HepG2 (cell line): ENCODE results near the gene CDC42SE2. TPM values are rescaled to one million over a fixed set of nuclear protein-coding genes. Genes with fewer than 3 reads are reported as not detected.

Experiments
- EED ChIP-seq: sonication (generic); formaldehyde crosslinking; IDR thresholded peaks from 2 replicates; pipeline ENCODE4 v1.5.0; 2020; ENCODE audit warnings: mild to moderate bottlenecking, missing genetic modification reagents
- HMGA1 ChIP-seq: sonication (generic); formaldehyde crosslinking; conservative IDR thresholded peaks from 2 replicates; pipeline ENCODE4 v1.4.0; 2020; ENCODE audit warnings: missing genetic modification reagents
- PCBP1 ChIP-seq: fragments of 200-400 bp; formaldehyde crosslinking; IDR thresholded peaks from 2 replicates; pipeline ENCODE4 v1.6.1; 2017; ENCODE audit warnings: mild to moderate bottlenecking, low read depth, low read length, borderline replicate concordance
- ZBTB40 ChIP-seq, 2 experiments: fragments of 450-650 bp in 1 of 2; sonication (generic) in 1 of 2; formaldehyde crosslinking in 1 of 2; IDR thresholded peaks; 2 replicates each; pipeline versions ENCODE4 v1.6.1 to v1.8.0; 2016 to 2022; ENCODE audit warnings: antibody characterized with exemption in 1 of 2, mild to moderate bottlenecking in 1 of 2, missing genetic modification reagents in 1 of 2
- ZBTB7A ChIP-seq: sonication (generic); formaldehyde crosslinking; IDR thresholded peaks from 2 replicates; pipeline ENCODE4 v1.8.0; 2022; ENCODE audit warnings: mild to moderate bottlenecking, missing genetic modification reagents
- ZNF260 ChIP-seq: sonication (generic); formaldehyde crosslinking; IDR thresholded peaks from 2 replicates; pipeline ENCODE4 v1.4.0; 2020; ENCODE audit warnings: missing genetic modification reagents, low read depth, mild to moderate bottlenecking, borderline replicate concordance
- ZNF407 ChIP-seq: sonication (generic); formaldehyde crosslinking; IDR thresholded peaks from one replicate; pipeline ENCODE4 v1.5.1; 2020; ENCODE audit warnings: mild to moderate bottlenecking, missing genetic modification reagents; ENCODE audit errors: not compliant biosample characterization
- ZXDC ChIP-seq: sonication (generic); formaldehyde crosslinking; IDR thresholded peaks from 2 replicates; pipeline ENCODE4 v1.5.0; 2020; ENCODE audit warnings: mild to moderate bottlenecking, missing genetic modification reagents
- polyA plus RNA-seq, 8 experiments: library from polyadenylated mRNA; depleted of rRNA in 3 of 8; stranded (reverse) in 7 of 8; unstranded in 1 of 8; fragments of >200 nt; fragmentation: Illumina TruSeq in 4 of 8; extraction: Trizol in 4 of 8; gene quantifications; 2 replicates each; pipeline versions ENCODE4 v1.2.1 to v1.2.3, GENCODE V29; 2011 to 2016; ENCODE audit warnings: low read depth in 4 of 8, missing spikeins in 1 of 8, mixed read lengths in 1 of 8; ENCODE audit not compliant: insufficient read depth in 1 of 8
- total RNA-seq, 5 experiments: library from RNA; depleted of rRNA; stranded (reverse); fragments of >200 nt; fragmentation: Illumina TruSeq; extraction: Trizol; gene quantifications; 2 replicates each; pipeline ENCODE4 v1.2.3, GENCODE V29; 2016; ENCODE audit warnings: low read depth in 1 of 5

Gene CDC42SE2
- total and polyA plus RNA-seq, 2 of the 13 experiments (the other 11 are each of a cell fraction or from before 2014, with no cell fraction given), result 19.6 to 25.0 TPM

- TF ChIP-seq ZXDC (CRISPR knock-in tag) (no peak), PCBP1 (no peak), ZBTB40 (IDR thresholded peaks at IDR 0.05) (no peak), ZBTB40 (CRISPR knock-in tag; IDR thresholded peaks at IDR 0.05) (no peak), EED (CRISPR knock-in tag) (no peak), ZNF407 (CRISPR knock-in tag) (no peak), ZNF260 (CRISPR knock-in tag) (no peak), HMGA1 (CRISPR knock-in tag) (no peak), ZBTB7A (CRISPR knock-in tag) (no peak)
Measured at GRCh38 chr5:131400585-131400984, 136.7 kb downstream of the CDC42SE2 start (continued).
